RPMI7951 (cell line): Measurements from ENCODE around the gene UNC50. TPM values are rescaled to one million over a fixed set of nuclear protein-coding genes. Genes with fewer than 3 reads are reported as not detected.

ENCODE experiments used
- DNase-seq: peaks from one replicate; pipeline ENCODE4 v3.0.0-alpha.2; 2012; ENCODE audit warnings: low read depth
- total RNA-seq: library from RNA; depleted of rRNA; stranded (reverse); fragments of >200 nt; shearing (Covaris generic); gene quantifications from 2 replicates; pipeline ENCODE4 v1.2.3, GENCODE V29; 2014; rRNA removed

UNC50 gene
- total RNA-seq, result 72.8 and 83.4 TPM in 2 replicates

GRCh38 chr2:98608116-98608961, at the start of gene UNC50, which contains the start of gene COA5:
Gene UNC50 (plus strand): TSS chr2:98608589. CDS start chr2:98609760, 1,171 bp downstream.
Gene COA5 (minus strand): TSS chr2:98608512. CDS start chr2:98608405, 107 bp downstream.
- peak; percentile 91 for DNase-seq

- DNase-seq, result no peak
These were observed 49.4 kb upstream of the UNC50 start for GRCh38 chr2:98558852-98559530.

DNA sequence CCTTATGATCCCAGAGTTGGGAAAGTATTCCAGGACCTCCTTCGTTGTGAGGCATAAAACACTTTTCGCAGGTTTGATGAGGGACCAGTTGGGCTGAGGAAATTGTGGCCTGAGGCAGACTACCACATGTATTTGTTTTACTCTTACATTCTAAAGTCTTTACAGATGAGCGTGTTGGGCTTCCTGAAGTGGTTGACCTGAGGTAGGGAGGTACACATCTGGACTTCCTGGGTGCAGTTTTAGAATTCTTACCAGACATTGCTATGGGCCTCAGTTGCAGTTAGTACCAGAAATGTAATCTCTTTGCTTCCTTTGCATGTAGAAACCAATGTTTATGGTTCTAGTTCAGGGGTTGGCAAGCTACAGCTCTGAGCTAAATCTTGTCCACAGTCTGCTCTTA, 48.8 kb upstream of the UNC50 start:
- DNase-seq, result peak; percentile 11

GRCh38 chr2:98560256-98560771, 48.1 kb upstream of the UNC50 start:
- DNase-seq, result peak; percentile 91

DNA sequence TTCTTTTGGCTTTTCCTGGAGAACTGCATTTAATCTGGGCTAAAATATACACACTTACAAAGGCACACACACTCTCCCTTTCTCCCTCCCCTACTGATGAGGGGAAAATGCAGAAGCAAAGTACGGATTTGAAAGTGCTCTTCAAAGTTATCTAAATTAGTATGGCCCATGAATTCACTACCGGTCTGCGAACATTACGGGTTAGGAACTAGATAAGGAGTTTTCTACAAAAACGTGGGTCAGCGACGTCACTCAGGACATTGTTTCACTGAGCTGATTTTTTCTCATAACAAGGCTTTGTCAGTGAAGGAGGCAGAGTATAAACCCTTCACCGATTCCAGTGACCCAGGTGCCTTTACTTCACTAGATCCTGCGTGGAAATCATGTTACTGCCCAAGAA, 47.4 kb upstream of the UNC50 start:
- no peak for DNase-seq

GRCh38 chr2:98561902-98562695, 46.3 kb upstream of the UNC50 start:
- DNase-seq, result no peak

DNA sequence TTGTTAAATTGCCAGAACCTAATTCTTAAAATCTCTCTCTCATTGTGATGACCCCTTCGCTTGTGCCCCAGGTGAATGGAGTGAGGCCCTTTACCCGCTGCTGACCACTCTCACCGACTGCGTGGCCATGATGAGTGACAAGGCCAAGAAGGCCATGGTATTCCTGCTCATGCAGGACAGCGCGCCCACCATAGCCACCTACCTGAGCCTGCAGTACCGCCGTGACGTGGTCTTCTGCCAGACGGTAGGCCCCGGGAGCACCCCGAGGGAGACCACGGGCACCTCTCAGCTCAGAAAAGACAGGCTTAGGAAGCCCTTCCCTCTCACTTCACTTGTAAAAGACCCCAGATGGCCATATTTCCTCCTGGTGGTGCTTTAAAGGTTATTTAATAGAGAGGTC, 45.0 kb upstream of the UNC50 start:
- no peak for DNase-seq

- DNase-seq, result no peak
These were observed 43.8 kb upstream of the UNC50 start for GRCh38 chr2:98564541-98565132.

DNA sequence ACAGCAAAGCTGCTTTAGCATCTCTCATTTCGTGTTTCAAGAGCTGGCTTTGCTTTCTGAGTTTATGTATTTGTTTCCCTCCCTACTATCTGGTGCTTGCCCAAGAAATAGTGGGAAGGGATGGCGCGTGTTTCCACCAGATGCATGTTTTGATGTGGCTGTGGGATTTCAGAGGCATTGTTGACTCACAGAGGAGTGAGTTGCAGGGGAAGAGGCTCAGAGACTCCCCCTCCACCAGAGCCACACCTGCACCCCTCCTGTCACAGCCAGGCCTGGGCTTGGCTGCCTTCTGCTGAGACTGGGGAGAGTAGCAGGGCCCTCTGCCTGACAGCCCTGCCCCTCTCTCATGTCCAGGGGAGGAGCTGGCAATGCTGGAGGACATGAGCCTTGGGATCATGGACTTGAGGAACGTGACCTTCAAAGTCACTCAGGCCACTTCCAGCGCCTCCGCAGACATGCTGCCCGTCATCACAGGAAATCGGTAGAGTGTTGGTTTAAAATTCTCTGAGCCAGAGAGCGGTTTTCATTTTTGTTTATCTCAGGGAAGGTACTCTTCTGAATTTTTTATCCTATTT, 43.0 kb upstream of the UNC50 start:
- DNase-seq, result no peak

DNA sequence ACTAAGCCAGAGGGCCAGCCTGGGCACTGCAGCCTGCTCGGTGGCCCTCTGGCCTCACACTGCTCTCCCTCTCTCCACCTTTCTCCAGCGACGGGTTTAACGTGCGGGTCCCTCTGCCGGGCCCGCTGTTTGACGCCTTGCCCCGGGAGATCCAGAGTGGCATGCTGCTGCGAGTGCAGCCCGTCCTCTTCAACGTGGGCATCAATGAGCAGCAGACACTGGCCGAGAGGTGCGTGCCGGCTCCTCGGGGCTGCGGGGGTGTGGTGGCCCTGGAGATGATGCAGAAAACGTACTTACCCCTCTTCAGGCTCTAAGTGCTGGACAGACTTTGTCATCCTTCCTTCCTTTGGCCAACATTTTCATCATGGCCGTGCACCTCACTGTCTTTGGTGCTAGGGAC, 42.4 kb upstream of the UNC50 start:
- DNase-seq, result no peak

GRCh38 chr2:98568161-98568956, 40.0 kb upstream of the UNC50 start:
- no peak for DNase-seq

DNA sequence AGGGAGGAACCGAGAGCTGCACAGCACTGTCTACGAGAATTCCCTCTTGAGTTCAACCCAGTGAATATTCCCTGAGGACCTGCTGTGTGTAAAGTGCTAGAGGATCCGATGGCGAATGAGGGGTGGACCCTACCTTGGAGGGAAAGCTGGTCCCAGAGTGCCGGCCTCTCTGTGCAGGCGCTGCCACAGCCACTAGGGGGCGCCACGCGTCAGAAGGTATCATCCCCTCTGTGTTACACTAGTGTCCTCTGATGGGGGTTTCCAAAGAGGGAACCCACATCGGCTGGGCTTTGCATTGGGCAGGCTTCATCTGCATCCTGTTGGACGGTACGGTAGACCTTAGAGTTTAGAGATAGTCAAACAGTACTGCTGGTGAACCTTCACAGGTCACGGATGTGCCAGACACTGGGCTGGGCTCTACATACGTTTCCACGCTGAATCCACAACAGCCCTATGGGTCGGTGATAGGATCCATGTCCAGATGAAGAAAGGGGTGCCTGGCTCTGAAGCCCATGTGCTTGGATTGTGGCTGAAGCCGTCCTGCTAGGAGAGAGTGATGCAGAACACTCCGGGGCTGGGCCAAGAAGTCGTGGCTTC, 39.1 kb upstream of the UNC50 start:
- DNase-seq, result peak; percentile 9

DNA sequence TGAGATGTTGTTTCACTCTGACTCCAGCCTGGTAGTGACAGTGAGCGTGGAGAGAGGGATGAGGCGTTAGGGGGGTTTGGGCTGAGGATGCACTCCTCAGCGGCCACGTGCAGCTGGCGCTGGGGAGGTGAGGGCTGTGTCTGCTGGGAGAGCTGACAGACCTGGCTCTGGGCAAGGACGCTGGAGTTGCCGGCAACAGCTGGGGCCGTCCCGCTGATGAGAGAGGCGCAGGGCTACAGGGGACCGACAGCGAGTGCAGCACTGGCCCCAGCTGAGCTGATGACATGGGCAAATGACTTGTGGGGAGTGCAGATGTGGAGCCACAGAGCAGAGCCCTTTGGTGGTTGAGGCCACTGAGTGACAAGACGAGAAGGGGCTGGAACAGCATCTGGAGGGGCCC, 38.5 kb upstream of the UNC50 start:
- no peak for DNase-seq

GRCh38 chr2:98570356-98570755, 38.0 kb upstream of the UNC50 start:
- DNase-seq, result no peak

GRCh38 chr2:98571121-98571701, 37.2 kb upstream of the UNC50 start:
- no peak for DNase-seq

- no peak for DNase-seq
These were observed 36.6 kb upstream of the UNC50 start for GRCh38 chr2:98571796-98572195.

GRCh38 chr2:98572211-98572610, 36.2 kb upstream of the UNC50 start:
- DNase-seq, result no peak

GRCh38 chr2:98572676-98573075, 35.7 kb upstream of the UNC50 start:
- no peak for DNase-seq

DNA sequence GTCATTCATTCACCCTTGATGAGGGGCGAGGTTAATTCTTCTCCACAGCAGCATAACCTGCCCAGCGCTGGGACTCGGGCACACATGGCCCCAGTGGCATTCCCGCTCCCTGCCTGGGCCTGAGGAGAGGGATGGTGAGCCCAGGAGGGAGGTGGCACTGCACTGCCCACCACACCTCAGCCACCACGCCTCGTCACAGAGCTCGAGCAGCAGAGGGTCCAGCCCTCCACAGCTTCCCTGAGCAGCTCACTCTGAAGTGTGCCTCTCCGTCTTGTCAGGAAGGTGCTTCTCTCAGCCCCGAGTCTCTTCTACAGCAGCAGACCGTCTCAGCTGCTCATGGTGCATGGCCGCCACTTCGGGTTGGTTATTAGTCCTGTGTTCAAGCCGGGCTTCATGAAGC, 35.0 kb upstream of the UNC50 start:
- no peak for DNase-seq
